ENCODE results near the gene DAAM1.

DAAM1 gene

DNA sequence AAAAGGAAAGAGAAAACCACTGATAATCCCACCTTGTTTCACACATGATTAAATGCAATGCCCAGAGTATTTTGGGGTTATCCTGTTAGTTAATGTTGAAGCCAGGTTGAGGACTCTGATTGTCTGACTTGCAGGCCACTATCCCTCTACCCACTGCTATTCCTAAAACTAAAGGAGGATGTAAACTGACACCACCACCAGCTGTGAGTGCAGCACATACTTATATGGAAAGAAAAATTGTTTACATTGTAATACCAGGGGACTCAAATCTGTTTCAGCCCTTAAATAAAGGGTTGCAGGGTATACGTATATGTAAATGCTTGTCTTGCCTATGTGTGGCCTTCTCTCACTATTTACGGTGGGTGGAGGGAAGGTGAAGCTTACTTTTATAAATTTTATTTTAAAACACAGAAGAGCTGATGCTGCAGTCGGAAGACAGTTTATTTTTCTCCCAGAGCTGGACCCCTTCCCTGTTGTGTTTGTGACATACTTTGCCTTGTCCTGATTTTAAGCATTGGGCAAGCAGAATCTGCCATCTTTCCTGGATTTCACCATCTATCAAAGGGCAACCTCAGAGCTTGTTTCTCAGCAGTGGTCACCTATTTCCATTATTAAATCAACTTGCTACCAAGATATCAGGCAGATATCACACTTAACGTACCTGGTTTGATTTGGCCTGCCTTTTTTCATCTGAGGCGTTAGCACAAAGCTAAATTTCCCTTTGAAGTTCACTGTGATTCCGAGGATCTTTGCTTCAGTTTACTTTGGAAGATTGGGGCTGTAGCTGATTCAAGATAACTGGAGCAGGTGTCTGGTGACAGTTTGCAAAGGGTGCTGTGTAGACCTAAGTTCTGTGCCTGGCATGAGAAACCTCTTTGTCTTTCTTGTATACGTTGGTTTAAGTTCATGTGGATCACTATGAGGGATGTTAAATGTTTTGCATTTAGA lies 25.2 kb downstream of the DAAM1 start:
- DNase-seq (ENCODE audit: extremely low spot score): peak; percentile 38
- TF ChIP-seq SUZ12 (IDR thresholded peaks at IDR 0.05) (no peak), L3MBTL2 (conservative IDR thresholded peaks at IDR 0.05) (no peak), NFRKB (IDR thresholded peaks at IDR 0.05) (no peak), TARDBP (IDR thresholded peaks at IDR 0.05) (no peak), ZNF384 (IDR thresholded peaks at IDR 0.05) (no peak), BHLHE40 (IDR thresholded peaks at IDR 0.05; ENCODE audit: borderline replicate concordance) (no peak)
- TF ChIP-seq, protein P1, sequence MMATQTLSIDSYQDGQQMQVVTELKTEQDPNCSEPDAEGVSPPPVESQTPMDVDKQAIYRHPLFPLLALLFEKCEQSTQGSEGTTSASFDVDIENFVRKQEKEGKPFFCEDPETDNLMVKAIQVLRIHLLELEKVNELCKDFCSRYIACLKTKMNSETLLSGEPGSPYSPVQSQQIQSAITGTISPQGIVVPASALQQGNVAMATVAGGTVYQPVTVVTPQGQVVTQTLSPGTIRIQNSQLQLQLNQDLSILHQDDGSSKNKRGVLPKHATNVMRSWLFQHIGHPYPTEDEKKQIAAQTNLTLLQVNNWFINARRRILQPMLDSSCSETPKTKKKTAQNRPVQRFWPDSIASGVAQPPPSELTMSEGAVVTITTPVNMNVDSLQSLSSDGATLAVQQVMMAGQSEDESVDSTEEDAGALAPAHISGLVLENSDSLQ (IDR thresholded peaks at IDR 0.05): no peak
- ChIA-PET POLR2A (interaction anchor here (2.2 kb wide), 1 partner anchor 24 kb away, joined by 7 read pairs; no protein-coding TSS in a partner anchor), CTCF (interaction anchor here (1.2 kb wide), 1 partner anchor 15 kb away, joined by 6 read pairs; no protein-coding TSS in a partner anchor)

DNA sequence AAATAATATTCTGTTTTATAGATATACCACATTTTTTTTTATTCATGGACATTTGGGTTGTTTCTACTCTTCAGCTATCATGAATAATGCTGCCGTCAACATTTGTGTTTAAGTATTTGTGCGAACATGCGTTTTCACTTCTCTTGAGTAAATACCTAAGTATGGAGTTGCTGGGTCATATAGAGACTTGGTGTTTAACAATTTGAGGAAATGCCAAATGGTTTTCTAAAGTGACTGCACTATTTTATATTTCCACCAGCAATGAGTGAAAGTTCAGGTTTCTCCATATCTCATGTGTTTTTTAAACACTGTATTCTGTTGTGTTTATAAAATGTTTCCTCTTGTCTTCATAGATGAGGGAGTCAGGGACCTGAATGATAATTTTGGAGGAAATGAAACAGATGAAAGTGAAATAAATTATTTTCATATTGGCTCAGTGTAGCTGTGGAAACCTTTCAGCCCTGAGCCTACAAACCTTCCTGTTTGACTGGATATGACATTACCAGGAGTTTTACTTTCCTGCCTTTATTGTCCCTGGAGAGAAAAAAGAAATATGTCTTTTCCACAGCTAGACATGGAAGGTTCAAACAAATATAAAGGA lies 26.3 kb downstream of the DAAM1 start:
- POLR2A ChIA-PET: no interaction called here
- no peak for DNase-seq (ENCODE audit: extremely low spot score)
- CTCF ChIA-PET: no interaction called here
- no peak for TF ChIP-seq L3MBTL2 (conservative IDR thresholded peaks at IDR 0.05)
- no peak for TF ChIP-seq ARNT (IDR thresholded peaks at IDR 0.05)
- TF ChIP-seq BHLHE40 (IDR thresholded peaks at IDR 0.05; ENCODE audit: borderline replicate concordance): no peak
- no peak for TF ChIP-seq FOXK2 (IDR thresholded peaks at IDR 0.05)
- no peak for TF ChIP-seq HDGF (IDR thresholded peaks at IDR 0.05; ENCODE audit: borderline replicate concordance)
- no peak for TF ChIP-seq CTBP1 (IDR thresholded peaks at IDR 0.05; ENCODE audit: borderline replicate concordance)
- no peak for TF ChIP-seq SP1 (IDR thresholded peaks at IDR 0.05)
- TF ChIP-seq SUZ12 (IDR thresholded peaks at IDR 0.05): no peak
- no peak for TF ChIP-seq FOXA1 (IDR thresholded peaks at IDR 0.05)
- TF ChIP-seq LEF1 (IDR thresholded peaks at IDR 0.05; ENCODE audit: borderline replicate concordance): no peak
- no peak for TF ChIP-seq ELF4 (IDR thresholded peaks at IDR 0.05)
- TF ChIP-seq NFRKB (IDR thresholded peaks at IDR 0.05): no peak
- no peak for TF ChIP-seq FOXM1 (IDR thresholded peaks at IDR 0.05; ENCODE audit: borderline replicate concordance)
- TF ChIP-seq TARDBP (IDR thresholded peaks at IDR 0.05): no peak

DNA sequence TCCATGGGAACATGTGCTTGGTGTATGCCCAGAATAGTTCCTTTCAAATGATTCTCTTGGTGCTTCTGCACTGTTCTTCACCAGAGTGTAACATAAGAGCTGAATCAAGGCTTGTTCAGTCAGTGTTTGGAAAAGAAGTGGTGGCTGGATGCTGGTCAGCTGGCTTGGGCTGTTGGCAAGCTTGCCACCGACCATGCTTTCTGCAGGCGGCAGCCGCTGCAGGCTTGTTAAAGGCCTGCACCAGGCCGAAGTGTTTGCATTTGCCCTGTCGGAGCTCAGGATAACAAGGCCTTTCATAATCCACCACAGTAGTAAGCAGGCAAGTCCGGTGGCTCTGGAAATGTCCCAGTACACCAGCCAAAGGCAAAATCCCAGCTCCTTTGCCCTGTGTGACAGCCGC lies 26.9 kb downstream of the DAAM1 start:
- no peak for DNase-seq (ENCODE audit: extremely low spot score)
- CTCF ChIA-PET: no interaction called here
- no peak for TF ChIP-seq HDGF (IDR thresholded peaks at IDR 0.05; ENCODE audit: borderline replicate concordance)
- no peak for TF ChIP-seq FOXA1 (IDR thresholded peaks at IDR 0.05)
- TF ChIP-seq FOXK2 (IDR thresholded peaks at IDR 0.05): no peak
- TF ChIP-seq L3MBTL2 (conservative IDR thresholded peaks at IDR 0.05): no peak
- TF ChIP-seq SUZ12 (IDR thresholded peaks at IDR 0.05): no peak
- no peak for TF ChIP-seq NFRKB (IDR thresholded peaks at IDR 0.05)
- TF ChIP-seq BHLHE40 (IDR thresholded peaks at IDR 0.05; ENCODE audit: borderline replicate concordance): no peak
- TF ChIP-seq, protein P1 (IDR thresholded peaks at IDR 0.05): no peak
- no peak for TF ChIP-seq ELF4 (IDR thresholded peaks at IDR 0.05)
- TF ChIP-seq CTBP1 (IDR thresholded peaks at IDR 0.05; ENCODE audit: borderline replicate concordance): no peak
- TF ChIP-seq TARDBP (IDR thresholded peaks at IDR 0.05): no peak
- no peak for TF ChIP-seq ZNF384 (IDR thresholded peaks at IDR 0.05)
- TF ChIP-seq SP1 (IDR thresholded peaks at IDR 0.05): no peak
- TF ChIP-seq LEF1 (IDR thresholded peaks at IDR 0.05; ENCODE audit: borderline replicate concordance): no peak
- POLR2A ChIA-PET: no interaction called here

DNA sequence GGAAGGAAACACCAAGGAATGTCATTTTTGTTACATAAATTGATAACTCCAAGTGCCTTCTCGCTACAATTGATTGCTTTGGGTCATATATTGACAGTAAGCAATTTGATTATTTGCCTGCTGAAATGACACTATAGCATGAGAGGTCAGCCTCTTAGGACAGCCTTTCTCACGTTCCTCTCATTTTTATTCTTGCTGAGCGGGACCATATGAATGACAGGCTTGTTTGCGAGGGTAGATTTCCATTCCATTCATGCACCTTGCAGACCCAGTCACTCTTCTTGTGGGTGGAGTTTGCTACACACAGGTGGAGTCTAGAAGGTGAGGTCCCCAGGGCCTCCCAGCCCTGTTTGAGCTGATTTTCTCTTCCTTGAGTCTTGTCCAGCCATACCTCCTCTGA lies 27.3 kb downstream of the DAAM1 start:
- ChIA-PET CTCF (no interaction called here), POLR2A (no interaction called here)
- TF ChIP-seq BHLHE40 (IDR thresholded peaks at IDR 0.05; ENCODE audit: borderline replicate concordance) (no peak), SUZ12 (IDR thresholded peaks at IDR 0.05) (no peak), ARNT (IDR thresholded peaks at IDR 0.05) (no peak), FOXM1 (IDR thresholded peaks at IDR 0.05; ENCODE audit: borderline replicate concordance) (no peak), FOXA1 (IDR thresholded peaks at IDR 0.05) (no peak), HDGF (IDR thresholded peaks at IDR 0.05; ENCODE audit: borderline replicate concordance) (no peak), TARDBP (IDR thresholded peaks at IDR 0.05) (no peak), SP1 (IDR thresholded peaks at IDR 0.05) (no peak), NFRKB (IDR thresholded peaks at IDR 0.05) (no peak), LEF1 (IDR thresholded peaks at IDR 0.05; ENCODE audit: borderline replicate concordance) (no peak), ZNF384 (IDR thresholded peaks at IDR 0.05) (no peak), FOXK2 (IDR thresholded peaks at IDR 0.05) (no peak), ELF4 (IDR thresholded peaks at IDR 0.05) (no peak), CTBP1 (IDR thresholded peaks at IDR 0.05; ENCODE audit: borderline replicate concordance) (no peak), L3MBTL2 (conservative IDR thresholded peaks at IDR 0.05) (no peak)
- TF ChIP-seq, protein P1 (IDR thresholded peaks at IDR 0.05): no peak
- DNase-seq (ENCODE audit: extremely low spot score): no peak

DNA sequence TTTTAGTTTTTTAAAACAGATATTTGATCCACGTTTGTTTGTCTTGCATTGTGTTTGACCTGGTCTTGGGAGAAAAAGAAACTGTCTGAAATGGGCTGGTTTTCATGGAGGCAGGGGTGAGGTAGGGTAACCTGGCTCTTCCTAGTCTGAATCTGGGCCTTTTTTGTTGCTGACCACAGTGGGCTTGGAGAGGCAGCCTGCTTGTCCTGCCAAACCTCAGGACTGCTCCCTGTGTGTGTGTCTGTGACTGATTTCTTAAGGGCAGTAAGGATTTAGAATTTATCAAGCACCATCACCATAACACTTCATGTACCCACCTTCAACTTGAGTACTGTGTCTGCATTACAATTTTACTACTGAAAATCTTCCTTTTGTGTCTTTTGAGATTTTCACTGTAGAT lies 28.5 kb downstream of the DAAM1 start:
- POLR2A ChIA-PET: no interaction called here
- CTCF ChIA-PET: no interaction called here
- no peak for DNase-seq (ENCODE audit: extremely low spot score)
- no peak for TF ChIP-seq BHLHE40 (IDR thresholded peaks at IDR 0.05; ENCODE audit: borderline replicate concordance)
- TF ChIP-seq HDGF (IDR thresholded peaks at IDR 0.05; ENCODE audit: borderline replicate concordance): no peak
- no peak for TF ChIP-seq FOXM1 (IDR thresholded peaks at IDR 0.05; ENCODE audit: borderline replicate concordance)
- TF ChIP-seq CTBP1 (IDR thresholded peaks at IDR 0.05; ENCODE audit: borderline replicate concordance): no peak

All from HEK293T (cell line).